ENCODE data around the gene NUDT14.

The NUDT14 gene

DNA sequence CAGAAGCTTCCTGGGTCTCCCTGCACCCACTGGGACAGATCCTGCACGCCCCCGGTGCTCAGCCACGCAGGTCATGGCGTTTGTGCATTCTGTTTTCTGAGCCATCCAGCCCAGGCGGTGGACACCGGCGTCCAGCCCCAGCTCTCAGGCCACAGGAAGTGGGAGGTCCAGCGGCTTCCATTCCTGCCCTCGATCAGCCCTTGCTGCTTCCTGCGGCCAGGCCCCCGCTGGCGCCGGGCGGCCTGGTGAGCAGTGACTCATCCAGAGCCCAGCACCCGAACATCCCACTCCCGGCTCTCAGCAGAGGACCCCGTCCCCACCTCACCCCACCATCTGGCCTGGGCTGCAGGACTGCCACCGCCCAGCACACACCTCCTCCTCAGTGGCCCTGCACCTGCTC, 18.0 kb upstream of the NUDT14 start:
- no peak for DNase-seq (ENCODE audit: low read depth in 2 of 3, low spot score in 1 of 3)

DNA sequence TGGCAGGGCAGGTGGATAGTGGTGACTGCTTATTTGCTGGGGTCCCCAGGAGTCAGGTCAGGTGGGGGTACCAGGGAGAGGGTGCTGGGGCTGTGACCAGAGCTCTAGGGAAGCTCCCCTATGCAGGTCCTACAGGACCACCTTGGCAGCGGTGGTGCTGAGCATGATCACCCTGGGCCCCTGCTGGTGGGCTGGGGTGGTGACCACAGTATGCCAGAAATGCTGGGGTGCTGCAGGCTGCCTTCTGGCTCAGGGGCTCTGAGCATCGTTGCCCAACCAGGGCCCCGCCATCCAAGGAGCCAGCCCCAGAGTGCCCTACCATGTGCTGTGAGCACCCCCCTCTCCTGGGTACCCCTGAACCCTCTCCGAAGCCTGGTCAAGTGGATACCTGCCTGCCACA, 17.5 kb upstream of the NUDT14 start:
- DNase-seq (ENCODE audit: low read depth in 2 of 3, low spot score in 1 of 3) = no peak

DNA sequence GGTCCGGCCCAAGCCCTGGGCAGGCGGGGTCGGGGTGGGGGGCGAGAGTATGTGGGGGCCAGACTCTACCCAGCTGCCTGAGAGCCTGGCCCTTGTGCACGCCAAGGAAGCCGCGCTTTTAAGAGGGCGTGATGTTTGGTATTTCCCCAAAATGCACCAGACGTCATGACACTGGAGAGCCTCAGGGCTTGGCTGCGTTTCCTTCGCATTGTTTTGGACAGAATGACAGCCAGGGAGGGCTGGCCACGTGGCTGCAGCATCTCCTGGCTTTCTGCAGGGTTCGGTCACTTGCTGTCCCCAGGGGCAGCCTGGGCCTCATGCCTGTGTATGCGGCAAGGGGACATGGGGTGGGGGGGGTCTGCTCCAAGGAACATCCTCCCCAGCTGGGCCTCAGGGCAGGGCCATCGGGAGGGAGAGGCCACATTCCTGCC, 16.1 kb upstream of the NUDT14 start:
- no peak for DNase-seq (ENCODE audit: low read depth in 2 of 3, low spot score in 1 of 3)

DNA sequence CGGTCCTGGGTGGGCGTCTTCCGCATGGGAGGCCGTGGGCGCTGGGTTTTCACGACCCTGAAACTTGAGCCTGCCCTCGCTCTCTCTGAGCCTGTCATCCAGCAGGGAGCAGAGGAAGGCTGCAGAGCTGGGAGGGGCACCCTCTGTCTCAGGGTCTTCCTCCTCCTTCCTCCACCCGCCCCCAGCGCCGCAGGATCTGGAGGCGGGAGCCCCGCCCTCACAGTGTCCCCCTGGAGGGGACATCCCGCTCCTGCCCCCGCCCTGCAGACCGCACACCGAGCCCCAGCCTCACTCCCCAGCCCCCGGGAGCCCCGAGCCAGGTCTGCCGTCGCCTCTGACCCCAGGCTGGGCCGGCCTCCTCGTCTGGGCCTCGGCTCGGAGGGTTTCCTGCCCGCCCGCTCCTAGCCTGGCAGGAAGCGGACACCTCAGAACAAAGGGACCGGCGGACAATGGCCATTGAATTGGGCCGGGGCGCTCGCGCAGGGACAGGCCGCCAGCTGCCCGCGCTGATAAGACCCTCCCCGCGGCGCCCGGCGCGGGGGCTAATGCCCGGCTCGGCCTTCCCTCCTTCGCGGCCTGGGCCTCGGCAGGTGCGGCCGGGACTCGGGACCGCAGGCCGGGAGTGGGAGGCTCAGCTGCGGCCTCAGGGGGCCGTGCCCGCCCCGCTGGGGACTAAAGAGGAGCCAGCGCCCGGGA, 15.3 kb upstream of the NUDT14 start:
- DNase-seq (ENCODE audit: low read depth in 2 of 3, low spot score in 1 of 3) = no peak

DNA sequence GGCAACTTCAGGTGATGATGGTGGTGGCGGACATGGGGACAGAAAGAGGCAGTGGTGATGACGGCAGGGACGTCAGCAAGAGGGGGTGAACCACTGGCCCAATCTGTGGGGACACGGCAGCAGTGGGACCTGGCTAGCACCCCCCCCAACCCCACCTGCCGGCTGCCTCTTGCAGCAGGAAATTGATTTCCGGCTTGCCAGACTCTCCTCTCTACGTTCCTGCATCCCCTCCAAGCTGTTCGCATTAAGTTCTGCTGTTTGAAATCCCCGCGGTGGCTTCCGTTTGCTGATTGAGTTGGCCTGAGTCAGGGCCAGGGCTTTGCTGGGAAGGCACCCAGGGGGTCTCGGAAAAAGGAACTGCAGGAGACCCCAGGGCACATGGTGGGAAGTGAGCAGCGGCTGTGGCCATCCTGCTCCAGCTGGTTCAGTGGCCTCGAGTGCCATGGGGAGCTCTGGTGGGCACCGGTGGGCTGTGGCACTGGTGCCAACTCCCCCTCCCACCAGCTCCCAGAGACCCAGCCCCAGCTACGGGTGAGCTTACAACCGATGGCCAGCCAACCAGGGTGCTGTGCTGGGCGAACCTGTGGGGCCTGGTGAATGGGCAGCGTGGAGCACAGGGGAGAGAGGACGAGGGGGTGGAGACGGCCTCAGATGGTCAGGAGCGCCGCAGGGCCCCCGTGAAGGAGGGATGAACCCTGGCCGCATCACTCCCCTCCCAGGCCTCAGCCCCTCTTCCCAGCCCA, 14.6 kb upstream of the NUDT14 start:
- no peak for DNase-seq (ENCODE audit: low read depth in 2 of 3, low spot score in 1 of 3)

DNA sequence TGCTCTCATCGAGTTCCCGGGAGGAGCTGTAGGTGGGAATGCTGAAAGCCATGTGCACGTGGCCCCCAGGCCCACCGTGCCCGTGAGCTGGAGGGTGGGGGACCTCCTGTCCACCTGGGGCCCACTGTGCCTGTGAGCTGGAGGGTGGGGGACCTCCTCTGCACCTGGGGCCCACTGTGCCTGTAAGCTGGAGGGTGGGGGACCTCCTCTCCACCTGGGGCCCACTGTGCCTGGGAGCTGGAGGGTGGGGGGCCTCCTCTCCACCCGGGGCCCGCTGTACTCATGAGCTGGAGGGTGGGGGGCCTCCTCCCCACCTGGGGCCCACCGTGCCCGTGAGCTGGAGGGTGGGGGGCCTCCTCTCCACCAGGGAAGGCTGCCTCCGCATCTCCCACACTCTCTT, 13.9 kb upstream of the NUDT14 start:
- no peak for DNase-seq (ENCODE audit: low read depth in 2 of 3, low spot score in 1 of 3)

DNA sequence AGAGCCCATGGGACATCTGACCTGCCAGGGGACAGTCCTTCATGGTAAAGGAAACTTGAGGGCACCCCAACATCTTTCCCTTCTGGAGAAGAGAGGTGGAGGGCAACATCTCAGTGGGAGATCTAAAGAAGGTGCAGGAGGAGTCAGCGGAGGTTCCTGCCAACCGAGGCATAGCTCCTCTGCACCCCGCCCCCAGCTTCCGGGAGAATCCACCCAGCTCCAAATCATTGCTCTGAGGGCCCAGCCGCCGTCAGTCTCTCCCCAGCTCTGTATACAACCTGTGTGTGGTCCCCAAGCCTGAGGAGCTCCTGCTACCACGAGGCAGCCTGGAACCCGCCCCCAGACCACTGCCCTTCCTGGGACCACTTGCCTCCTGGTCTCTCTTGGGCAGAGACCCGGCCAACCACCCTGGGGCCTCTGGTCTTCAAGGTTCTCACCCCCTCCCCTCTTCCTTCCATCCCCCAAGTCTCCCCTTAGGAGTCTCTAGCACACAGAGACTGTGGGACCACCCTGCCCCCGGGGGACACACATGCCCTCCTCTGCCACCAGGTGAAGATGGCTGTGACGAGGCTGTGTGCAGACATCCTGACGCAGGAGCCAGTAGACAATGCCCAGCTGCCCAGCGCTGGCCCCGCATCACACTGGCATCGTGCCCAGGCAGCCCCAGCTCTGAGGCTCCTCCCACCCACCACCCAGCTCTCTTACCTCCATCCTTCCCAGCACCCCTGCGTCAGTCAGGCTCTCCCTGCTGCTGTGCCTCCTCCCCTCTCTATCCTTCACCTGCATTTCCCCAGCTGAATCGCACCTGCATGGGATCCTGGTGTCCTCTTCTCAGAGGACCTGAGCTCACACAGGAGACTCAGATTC, 13.0 kb upstream of the NUDT14 start:
- DNase-seq (ENCODE audit: low read depth in 2 of 3, low spot score in 1 of 3) = peak in 1 of 3 donors; percentile 24

DNA sequence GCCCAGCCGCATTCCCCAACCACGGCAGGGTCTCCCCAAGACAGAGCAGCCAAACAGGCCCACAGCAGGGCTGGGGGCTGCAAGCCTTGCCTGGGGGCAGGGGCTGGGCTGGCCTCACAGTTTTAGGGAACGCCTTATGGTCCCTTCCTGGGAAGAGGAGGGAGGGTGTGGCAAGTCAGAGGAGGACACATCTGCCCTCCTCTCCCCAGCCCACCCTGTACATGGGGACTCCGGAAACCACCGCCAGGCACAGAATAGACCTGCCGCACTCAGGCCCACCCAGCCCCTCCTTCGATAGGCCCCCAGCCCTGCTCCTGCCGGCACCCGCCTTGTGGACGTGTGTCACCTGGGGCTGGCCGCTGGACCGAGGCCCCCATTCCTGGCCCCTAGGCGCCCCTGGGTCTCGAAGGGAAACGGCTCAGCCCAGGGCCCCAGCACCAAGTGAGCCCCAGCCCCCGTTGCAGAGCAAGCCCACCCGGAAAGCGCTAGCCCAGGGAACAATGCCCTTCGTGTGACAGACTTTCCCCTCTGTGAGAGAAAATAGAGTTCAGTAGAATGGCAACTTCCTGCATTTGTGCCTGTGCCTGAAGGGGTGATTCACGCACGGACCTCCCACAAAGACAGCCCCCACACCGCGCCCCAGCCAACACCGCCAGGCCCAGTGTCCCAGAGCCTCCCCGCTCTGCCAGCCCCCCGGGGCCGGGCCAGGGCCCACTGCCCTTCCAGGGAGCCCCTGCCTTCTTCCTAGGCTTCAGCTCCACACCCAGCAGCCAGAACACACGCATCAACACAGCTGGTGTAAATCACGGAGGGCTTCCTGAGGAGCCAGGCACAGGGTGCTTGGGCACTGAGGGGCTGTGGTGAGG, 12.0 kb upstream of the NUDT14 start:
- DNase-seq (ENCODE audit: low read depth in 2 of 3, low spot score in 1 of 3) = no peak

DNA sequence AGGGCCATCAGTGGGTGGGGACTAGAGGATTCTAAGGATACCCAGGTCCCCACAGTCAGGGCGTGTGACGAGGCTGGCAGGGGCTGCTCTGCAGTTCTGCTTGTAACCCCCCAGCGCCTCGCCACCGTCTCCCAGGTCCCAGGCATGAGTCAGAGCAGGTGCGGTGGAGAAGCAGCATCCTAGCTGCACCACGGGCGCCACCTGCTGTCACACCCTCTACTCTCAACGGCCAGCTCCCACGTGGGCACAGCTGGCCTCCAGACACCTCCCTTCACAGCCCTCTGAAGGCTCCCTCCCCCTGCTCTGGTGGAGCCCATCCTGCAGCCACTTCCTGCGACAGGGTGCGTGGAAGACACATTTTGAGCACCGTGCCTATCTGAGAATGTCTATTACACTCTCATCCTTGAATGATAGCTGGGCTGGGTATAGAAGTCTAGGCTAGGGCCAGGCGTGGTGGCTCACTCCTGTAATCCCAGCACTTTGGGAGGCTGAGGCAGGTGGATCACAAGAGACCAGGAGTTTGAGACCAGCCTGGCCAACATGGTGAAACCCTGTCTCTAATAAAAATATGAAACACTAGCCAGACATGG, 6.9 kb upstream of the NUDT14 start:
- no peak for DNase-seq (ENCODE audit: low read depth in 2 of 3, low spot score in 1 of 3)

DNA sequence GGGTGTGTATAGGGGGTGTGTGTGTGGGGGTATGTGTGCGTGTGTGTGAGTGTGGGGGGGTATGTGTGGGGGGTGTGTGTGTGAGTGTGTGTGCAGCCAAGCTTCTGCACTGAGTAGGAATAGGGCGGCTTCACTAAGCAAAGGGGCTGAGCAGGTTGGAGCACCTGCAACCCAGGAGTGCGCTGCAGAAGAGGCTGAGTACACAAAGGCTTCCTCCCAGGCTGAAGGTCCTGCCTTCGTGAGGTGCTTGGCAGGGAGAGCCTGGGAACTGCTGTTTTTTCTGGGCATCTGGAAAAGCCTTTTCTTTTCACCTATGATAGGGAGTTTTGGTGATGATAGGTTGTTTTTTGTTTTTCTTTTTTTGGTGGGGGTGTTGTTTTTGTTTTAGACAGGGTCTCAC, 6.0 kb upstream of the NUDT14 start:
- DNase-seq (ENCODE audit: low read depth in 2 of 3, low spot score in 1 of 3) = no peak

DNA sequence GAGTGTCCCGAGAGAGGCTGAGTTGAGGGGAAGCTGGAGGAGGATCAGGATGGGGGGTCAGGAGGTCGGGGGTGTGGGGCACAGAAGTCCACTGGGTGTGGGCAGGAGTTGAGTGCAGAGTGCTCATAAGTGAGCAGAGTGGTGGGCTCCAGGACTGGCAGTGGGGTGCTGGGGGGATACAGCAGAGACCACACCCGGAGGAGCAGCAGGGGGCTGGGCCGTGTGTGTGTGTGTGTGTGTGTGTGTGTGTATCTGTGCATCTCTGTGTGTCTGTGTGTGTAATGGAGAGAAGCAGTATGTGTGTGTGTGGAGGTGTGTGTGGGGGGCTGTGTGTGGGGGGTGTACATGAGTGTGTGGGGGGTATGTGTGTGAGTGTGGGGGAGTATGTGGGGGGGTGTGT, 4.9 kb upstream of the NUDT14 start:
- no peak for DNase-seq (ENCODE audit: low read depth in 2 of 3, low spot score in 1 of 3)

DNA sequence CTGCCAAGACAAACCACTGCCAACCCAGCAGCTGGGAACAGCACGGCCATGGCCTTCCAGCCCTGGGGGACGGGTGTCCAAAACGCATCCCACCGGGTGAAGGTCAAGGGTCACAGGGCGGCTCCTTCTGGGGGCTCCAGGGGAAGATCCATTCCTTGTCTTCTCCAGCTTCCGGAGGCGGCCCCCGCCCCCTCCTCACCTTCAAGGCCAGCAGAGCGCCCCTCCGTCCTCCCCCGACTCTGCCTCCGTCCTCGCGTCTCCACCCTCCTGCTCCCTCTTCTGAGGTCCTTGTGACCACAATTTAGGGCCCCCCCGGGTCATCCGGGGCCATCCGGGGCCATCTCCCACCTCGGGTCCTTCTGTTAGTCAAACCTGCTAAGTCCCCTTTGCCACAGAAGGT, 3.9 kb upstream of the NUDT14 start:
- no peak for DNase-seq (ENCODE audit: low read depth in 2 of 3, low spot score in 1 of 3)

DNA sequence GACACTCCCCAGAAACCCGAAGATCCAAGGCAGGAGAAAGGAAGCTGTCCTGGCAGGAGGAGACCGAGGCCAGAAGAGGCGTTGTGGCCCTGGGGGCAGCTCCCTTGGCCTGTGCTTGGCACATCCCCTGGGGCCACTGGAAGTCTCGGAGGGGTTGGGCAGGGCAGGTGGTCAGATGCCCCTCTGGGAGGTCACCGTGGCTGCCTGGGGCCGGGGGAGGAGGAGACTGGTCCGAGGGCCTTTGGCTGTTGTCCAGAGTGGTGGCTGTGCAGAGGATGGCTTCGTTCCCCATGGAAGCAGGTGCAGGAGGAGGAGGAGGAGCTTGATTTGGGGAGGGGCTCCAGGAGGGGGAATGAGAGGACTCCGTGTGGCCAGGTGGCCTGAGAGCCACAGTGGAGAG, 3.3 kb upstream of the NUDT14 start:
- no peak for DNase-seq (ENCODE audit: low read depth in 2 of 3, low spot score in 1 of 3)

DNA sequence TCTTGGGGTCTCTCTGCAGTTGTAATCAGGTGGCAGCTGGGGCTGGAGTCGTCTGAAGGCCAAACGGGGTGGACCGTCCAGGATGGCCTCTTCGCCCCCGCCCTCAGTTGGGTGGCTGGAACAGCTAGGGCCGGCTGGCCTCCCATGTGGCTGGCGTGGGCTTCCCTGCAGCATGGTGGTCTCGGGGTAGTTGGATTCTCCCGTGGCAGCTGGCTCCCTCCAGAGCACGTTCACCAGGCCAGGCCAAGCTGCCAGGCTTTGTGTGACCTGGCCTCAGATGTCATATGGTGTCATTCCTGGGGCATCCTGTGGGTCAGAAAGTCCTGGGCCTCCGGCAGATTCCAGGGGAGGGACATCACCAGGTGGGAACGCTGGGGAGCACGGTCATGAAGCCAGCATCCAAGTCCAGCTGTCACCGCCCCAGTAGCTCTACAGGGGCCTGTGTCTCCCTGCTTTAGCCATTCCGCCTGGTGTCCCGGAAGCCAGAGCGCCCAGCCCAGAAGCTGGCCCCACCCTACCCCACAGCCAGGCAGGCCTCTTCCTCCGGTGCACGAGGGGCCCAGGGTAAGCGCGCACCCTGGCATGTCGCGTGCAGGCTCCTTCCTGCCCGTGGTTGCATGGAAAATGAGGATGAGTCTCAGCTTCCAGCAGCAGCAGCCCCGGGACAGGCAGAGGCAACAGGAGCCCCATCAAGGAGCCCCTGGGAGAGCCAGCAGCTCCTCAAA, 1.3 kb upstream of the NUDT14 start:
- no peak for DNase-seq (ENCODE audit: low read depth in 2 of 3, low spot score in 1 of 3)

DNA sequence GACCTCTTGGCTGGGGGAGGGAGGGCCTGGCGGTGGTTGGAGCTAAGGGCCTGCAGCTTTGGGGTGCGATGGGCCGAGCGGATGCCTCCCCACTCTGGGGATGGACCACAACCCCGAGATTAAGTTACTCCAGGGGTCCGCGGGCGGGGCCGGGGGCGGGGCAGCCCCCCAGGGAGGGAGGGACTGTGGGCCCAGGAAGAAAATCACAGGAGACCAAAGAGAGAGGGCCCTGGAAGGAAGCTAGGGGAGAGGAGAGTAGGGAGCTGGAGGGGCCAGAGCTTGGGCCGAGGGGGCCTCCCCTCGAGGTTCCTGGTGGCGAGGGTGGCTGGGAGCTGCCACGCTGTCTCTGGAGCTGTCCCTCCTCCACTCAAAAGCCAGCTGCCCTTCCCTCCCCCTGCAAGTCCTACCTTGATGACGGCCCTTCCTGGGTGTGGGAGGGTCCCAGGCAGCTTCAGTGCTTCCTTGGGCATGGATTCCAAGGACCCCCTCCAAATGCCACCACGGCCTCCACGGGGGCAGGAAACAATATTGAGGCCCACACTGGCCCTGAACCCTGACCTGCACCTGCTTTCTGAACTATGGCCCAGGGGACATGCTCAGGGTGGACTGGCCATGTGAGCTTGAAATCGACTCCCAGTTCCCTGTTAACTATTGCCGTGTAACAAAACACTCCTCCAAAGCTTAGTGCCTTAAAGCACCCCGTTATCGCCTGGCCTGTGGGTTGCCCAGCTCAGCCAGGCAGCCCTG, 610 bp upstream of the NUDT14 start:
- no peak for DNase-seq (ENCODE audit: low read depth in 2 of 3, low spot score in 1 of 3)

DNA sequence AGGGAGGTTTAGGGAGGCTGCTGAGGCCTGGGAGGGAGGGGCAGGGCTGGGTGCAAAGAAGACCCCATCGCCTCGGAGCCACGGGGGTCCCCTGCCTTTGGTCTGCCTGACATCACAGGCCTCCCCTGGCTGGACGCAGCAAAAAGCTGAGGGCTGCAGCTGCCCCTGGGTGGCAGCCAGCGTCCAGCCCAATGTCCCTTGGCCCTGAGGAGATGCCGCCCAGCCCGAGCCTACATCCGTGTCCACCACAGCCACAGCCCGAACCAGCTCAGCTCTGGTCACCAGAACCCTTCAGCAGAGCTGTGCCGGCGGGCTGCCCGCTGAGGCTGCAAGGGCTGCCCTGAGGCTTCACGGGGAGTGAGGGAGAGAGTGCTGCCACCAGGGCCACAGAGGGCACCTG, 1.9 kb downstream of the NUDT14 start:
- no peak for DNase-seq (ENCODE audit: low read depth in 2 of 3, low spot score in 1 of 3)

DNA sequence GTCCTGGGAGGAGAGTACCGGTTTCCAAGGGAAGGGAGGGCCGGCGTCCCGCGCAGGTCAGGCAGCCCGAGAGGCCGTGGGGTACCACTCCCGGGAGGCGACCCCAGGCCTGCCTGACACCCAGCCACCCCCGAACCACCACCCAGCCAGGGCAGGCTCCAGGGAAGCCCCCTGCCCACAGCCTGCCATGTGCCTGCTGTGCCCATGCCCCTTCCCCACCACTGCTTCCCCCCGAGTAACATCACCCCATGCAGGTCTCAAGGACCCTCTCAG, 2.3 kb downstream of the NUDT14 start:
- DNase-seq (ENCODE audit: low read depth in 2 of 3, low spot score in 1 of 3) = no peak

DNA sequence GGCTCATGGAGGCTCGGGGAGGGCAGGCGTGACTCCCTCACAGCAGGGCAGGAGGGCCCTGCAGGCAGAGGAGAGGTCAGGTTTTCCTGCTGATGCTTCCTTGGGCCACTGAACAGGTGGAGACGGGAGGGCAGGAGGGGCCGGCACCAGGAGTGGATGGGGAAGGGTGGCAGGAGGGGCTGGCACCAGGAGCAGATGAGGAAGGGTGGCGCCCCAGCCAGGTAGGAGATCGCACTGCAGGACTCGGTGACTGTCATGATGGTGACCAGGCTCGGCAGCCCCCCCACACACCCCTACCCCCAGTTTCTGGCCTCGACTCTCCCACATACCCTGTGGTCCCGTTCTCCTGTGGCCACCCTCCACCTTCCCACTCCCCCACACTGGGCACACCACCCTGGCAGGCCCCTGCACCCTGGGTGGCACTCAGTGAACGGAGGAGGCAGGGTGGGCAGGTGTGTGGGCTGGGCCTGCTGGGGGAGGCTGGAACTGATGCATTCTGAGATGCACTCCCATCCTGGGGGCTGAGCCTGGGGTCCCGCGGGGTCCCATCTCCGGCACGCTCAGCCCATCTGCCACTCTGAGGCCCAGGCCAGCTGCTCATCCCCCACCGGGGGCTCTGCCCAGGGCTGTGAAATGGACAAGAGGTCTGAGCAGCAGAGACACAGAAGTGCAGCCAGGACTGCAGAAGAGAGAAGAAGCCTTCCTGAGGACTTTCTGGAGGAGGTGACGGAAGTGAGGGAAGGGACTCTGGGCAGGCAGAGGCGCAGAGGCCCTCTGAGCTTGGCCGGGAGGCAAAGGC, 2.8 kb downstream of the NUDT14 start:
- DNase-seq (ENCODE audit: low read depth in 2 of 3, low spot score in 1 of 3) = no peak

DNA sequence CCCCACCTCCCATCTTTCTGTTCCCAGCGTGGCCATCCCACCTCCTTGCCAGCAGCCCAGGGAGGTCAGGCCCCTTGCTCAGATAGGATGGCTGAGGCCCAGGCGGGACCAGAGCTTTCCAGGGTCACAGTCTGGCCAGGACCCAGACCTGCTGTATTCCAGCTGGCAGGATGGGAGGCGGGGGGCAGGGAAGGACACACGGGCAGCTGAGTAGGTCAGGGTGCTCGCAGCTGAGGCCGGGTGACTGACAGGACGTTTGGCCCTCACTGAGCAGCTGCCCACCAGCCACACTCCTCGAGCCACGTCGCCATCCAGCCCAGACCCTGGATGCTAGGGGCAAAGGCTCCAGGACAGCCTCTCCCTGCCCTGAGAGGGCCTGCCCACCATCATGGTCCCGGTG, 4.0 kb downstream of the NUDT14 start:
- no peak for DNase-seq (ENCODE audit: low read depth in 2 of 3, low spot score in 1 of 3)

All from stimulated activated CD4-positive, alpha-beta T cell treated with anti-CD3 and anti-CD28 coated beads, Interleukin-12 subunit alpha, Interleukin-12 subunit beta, amount 100 ng/mL, for 48 hours (primary cell).